HFF-Myc (cell line): ENCODE results near the gene PDE9A.
A peak's percentile ranks its signal among the peaks of the same experiment; 100 is the strongest.
"Not testable (repeated sequence)": the region's sequence is repeated elsewhere in the genome, so short reads cannot be mapped to it uniquely, and the experiment has no call there.

Experiments used
- DNase-seq: peaks from one replicate; pipeline ENCODE4 v3.0.0-alpha.2; 2011; ENCODE audit warnings: low read depth; ENCODE audit errors: extremely low read depth
- H3K4me3 ChIP-seq: replicated peaks from 2 replicates; pipeline ENCODE4 v1.5.1; 2011; ENCODE audit warnings: low read depth, mild to moderate bottlenecking, control low read depth, low read length
- TF ChIP-seq, protein P1 (sequence below): IDR thresholded peaks from 2 replicates; pipeline ENCODE4 v1.5.1; 2012; ENCODE audit warnings: mild to moderate bottlenecking, low read depth, low read length, control low read depth; ENCODE audit errors: missing control alignments

The PDE9A gene

DNA sequence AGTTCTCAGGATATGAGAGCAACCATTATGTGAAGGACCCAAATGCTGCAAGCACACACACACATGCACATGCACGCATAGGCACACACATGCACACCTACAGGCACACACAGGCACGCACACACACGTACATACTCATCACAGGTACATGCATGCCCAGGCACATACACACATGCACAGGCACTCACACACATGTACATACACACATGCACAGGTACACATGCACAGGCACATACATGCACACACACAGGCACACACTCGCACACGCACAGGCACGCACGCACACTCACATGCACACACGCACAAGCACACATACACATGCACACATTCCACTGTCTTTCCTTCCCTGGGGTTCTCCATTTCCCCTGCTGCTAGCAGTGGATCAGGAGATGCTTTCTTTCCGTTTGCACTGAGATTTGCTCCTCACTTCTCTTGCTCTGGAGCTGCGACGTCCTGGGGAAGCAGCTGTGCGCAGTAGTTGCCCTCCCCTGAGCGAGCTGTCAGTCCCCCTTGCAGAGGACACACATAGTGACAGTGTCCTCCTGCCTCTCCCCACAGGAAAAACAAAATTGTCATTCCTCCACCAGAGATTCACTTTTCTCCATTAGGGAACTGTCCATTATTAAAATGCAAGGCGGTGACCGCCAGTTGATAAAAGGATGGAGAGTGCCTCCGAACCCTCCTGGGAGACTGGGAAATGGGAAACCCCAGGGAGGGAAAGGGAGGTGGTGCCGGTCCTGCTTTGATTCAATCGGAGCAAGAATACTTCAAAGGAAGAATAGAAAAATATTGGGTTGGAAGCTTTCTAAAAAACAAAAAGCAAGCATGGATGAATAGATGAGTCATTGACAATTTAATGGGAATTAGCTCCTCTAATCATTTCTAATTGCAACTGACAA is 156.4 kb downstream of the PDE9A start:
- TF ChIP-seq, protein P1, sequence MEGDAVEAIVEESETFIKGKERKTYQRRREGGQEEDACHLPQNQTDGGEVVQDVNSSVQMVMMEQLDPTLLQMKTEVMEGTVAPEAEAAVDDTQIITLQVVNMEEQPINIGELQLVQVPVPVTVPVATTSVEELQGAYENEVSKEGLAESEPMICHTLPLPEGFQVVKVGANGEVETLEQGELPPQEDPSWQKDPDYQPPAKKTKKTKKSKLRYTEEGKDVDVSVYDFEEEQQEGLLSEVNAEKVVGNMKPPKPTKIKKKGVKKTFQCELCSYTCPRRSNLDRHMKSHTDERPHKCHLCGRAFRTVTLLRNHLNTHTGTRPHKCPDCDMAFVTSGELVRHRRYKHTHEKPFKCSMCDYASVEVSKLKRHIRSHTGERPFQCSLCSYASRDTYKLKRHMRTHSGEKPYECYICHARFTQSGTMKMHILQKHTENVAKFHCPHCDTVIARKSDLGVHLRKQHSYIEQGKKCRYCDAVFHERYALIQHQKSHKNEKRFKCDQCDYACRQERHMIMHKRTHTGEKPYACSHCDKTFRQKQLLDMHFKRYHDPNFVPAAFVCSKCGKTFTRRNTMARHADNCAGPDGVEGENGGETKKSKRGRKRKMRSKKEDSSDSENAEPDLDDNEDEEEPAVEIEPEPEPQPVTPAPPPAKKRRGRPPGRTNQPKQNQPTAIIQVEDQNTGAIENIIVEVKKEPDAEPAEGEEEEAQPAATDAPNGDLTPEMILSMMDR, result no peak
- H3K4me3 ChIP-seq, result no peak overlapping the region
- DNase-seq, result no peak

DNA sequence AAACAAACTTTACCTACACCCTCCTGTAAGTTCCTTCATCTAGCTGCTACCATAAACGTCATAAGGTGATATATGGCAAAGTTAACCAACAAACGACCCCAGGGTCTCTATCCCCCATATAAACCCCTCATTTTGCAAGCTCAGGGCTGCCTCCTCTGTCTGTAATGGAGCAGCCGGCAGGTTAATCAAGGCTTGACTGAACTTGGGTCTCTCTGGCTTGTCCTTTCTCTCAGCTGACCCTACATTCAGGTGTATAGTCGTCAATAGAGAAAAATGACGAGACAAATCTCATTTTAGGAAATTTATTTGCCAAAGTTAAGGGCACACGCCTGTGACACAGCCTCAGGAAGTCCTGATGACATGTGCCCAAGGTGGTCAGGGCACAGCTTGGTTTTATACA is 158.5 kb downstream of the PDE9A start:
- TF ChIP-seq, protein P1, result no peak
- DNase-seq, result no peak

DNA sequence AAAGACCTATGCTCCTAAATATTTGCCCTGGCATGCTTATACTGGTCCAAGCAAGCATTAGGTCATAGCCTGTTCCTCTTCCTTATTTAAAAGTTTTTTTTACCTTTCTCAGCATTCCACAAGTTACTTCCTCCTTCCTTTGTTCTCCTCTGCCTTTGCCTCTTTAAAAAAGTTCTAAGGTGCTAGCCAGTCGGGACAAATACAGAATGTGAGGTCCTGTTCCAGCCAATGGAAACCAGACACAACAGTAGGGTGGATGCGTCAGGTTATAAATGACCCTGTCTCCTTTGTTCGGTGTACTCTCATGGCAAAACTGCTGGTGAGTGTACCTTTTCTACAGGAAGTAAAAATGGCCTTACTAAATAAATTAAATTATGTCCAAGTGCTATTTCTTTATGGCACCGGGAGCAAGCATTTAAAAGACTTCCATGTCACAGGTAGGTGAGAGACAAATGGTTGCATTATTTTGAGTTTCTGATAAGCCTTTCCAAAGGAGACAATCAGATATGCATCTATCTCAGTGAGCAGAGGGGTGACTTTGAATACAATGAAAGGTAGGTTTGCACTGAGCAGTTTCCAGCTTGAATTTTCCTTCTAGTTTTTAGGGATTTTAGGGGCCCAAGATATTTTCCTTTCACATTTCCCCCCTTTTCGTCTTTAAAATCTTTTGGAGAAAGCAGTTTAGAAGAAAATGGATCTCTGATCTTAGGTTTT is 159.3 kb downstream of the PDE9A start:
- not testable (repeated sequence) for H3K4me3 ChIP-seq, DNase-seq

More for the DNA sequence above, 158.5 kb downstream of the PDE9A start:
- no peak overlapping the region for H3K4me3 ChIP-seq

DNA sequence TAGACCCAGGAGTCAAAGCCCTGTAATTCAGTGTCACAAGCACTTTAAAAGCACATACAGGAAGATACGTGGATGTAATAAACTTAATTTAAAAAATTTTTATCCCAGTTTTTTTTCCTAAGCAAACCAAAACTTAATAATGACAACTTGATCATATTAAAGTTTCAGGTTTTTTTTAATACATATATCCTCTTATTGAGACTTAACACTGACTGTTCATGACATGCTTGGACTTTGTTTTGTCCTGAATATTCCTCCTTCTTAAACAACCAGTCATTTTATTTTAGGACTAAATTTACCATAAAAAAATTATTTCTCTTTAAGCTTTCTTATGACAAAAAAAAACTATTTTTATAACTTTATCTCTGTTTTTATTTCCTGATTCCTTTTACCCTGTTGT is 161.8 kb downstream of the PDE9A start:
- TF ChIP-seq, protein P1, result no peak
- no peak for DNase-seq
- H3K4me3 ChIP-seq, result no peak overlapping the region

DNA sequence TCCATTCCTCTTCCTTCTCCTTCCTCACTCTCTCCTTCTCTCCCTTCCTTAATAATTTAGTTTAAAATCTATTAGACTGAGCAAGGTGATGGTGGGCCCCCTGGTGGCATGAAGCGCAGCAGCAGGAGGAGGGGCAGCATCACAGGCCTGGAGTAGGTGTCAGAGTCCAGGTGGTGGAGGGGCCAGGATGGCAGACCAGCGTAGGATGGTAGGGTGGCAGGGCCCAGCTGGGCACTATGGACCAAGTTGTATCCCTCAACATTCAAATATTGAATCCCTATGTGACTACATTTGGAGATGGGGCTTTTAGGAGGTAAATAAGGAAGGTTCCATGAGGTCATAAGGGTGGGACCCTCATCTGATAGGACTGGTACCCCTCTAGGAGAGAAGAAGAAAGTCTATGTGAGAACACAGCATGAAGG is 164.9 kb downstream of the PDE9A start:
- DNase-seq, result no peak
- H3K4me3 ChIP-seq, result no peak overlapping the region
- TF ChIP-seq, protein P1, result peak; percentile 89

DNA sequence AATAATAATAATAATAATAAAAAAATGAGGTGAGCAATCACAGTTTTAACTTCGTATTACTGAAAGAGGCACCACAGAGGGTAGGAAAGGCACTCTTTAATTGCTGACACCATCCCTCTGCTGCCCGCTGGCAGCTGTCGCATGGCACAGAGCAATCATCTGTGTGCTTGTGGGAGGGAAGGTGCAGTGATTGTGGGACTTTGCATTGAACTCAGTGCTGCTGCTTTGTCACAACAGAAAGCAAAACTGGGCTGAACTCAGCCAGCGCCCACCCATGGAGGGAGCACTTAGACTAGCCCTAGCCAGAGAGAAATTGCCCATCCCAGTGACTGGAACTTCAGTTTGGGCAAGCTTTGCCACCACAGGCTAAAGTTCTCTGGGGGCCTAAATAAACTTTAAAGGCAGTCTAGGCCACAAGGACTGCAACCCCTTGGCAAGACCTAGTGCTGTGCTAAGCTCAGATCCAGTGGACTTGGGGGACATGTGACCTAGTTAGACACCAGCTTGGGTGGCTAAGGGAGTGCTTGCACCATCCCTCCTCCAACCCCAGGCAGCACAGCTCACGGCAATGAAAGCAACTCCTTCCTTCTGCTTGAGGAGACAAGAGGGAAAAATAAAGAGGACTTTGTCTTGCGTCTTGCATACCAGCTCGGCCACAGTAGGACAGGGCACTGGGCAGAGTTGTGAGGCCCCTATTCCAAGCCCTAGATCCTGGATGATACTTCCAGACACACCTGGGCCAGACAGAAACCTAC is 166.6 kb downstream of the PDE9A start:
- TF ChIP-seq, protein P1, result no peak
- no peak for DNase-seq
- no peak overlapping the region for H3K4me3 ChIP-seq
